H9 (cell line): ENCODE data around the gene NFATC1. TPM values are rescaled to one million over a fixed set of nuclear protein-coding genes. Genes with fewer than 3 reads are reported as not detected.

Experiments used
- DNase-seq: peaks from one replicate; pipeline ENCODE4 v3.0.0-alpha.2; 2017
- H2AFZ ChIP-seq: one replicate; pipeline ENCODE4 v1.6.1; 2013; ENCODE audit warnings: mild to moderate bottlenecking, low read length, control low read depth, moderate library complexity
- H2AK5ac ChIP-seq: 2 replicates; pipeline ENCODE4 v1.6.1; 2013; ENCODE audit warnings: low read length, control low read depth, mixed read lengths; ENCODE audit not compliant: insufficient read length
- H2BK120ac ChIP-seq: one replicate; pipeline ENCODE4 v1.6.1; 2013; ENCODE audit warnings: low read depth, mild to moderate bottlenecking, low read length, control low read depth, inconsistent platforms; ENCODE audit not compliant: poor library complexity, severe bottlenecking
- H2BK12ac ChIP-seq: 2 replicates; pipeline ENCODE4 v1.6.1; 2013; ENCODE audit warnings: low read length, control low read depth, mixed read lengths, low read depth; ENCODE audit not compliant: insufficient read length
- H2BK15ac ChIP-seq: 2 replicates; pipeline ENCODE4 v1.6.1; 2013; ENCODE audit warnings: low read depth, low read length, control low read depth
- H2BK20ac ChIP-seq: one replicate; pipeline ENCODE4 v1.6.1; 2013; ENCODE audit warnings: low read depth, mild to moderate bottlenecking, low read length, control low read depth, inconsistent platforms; ENCODE audit not compliant: poor library complexity, severe bottlenecking
- H2BK5ac ChIP-seq: 2 replicates; pipeline ENCODE4 v1.6.1; 2013; ENCODE audit warnings: low read length, control low read depth, mixed read lengths; ENCODE audit not compliant: insufficient read length
- H3K14ac ChIP-seq: 2 replicates; pipeline ENCODE4 v1.6.1; 2013; ENCODE audit warnings: low read length, control low read depth; ENCODE audit not compliant: insufficient read depth
- H3K18ac ChIP-seq: 2 replicates; pipeline ENCODE4 v1.6.1; 2013; ENCODE audit warnings: low read depth, mild to moderate bottlenecking, mixed read lengths, low read length, control low read depth; ENCODE audit not compliant: insufficient read length
- H3K23ac ChIP-seq: 2 replicates; pipeline ENCODE4 v1.6.1; 2013; ENCODE audit warnings: low read length, control low read depth, mixed read lengths, low read depth; ENCODE audit not compliant: insufficient read length
- H3K23me2 ChIP-seq: 2 replicates; pipeline ENCODE4 v1.6.1; 2013; ENCODE audit warnings: low read depth, mild to moderate bottlenecking, mixed read lengths, low read length, control low read depth; ENCODE audit not compliant: insufficient read length, poor library complexity, severe bottlenecking
- H3K27ac ChIP-seq: 2 replicates; pipeline ENCODE4 v1.5.1; 2013; ENCODE audit warnings: low read length, control low read depth, mixed read lengths, low read depth; ENCODE audit not compliant: insufficient read length
- H3K27me3 ChIP-seq: 2 replicates; pipeline ENCODE4 v1.6.1; 2013; ENCODE audit warnings: low read length, control low read depth, inconsistent platforms; ENCODE audit not compliant: insufficient read depth
- H3K4ac ChIP-seq: 2 replicates; pipeline ENCODE4 v1.6.1; 2013; ENCODE audit warnings: low read depth, mild to moderate bottlenecking, control low read depth, inconsistent platforms, low read length, moderate library complexity
- H3K4me1 ChIP-seq: 2 replicates; pipeline ENCODE4 v1.6.1; 2013; ENCODE audit warnings: low read length, control low read depth, inconsistent platforms; ENCODE audit not compliant: insufficient read depth
- H3K4me2 ChIP-seq: 2 replicates; pipeline ENCODE4 v1.6.1; 2013; ENCODE audit warnings: low read length, control low read depth, mixed read lengths; ENCODE audit not compliant: insufficient read length, insufficient read depth
- H3K56ac ChIP-seq: 2 replicates; pipeline ENCODE4 v1.6.1; 2013; ENCODE audit warnings: low read depth, mild to moderate bottlenecking, mixed read lengths, low read length, control low read depth; ENCODE audit not compliant: insufficient read length
- H3K79me1 ChIP-seq: 2 replicates; pipeline ENCODE4 v1.6.1; 2013; ENCODE audit warnings: low read depth, mild to moderate bottlenecking, moderate library complexity, low read length, control low read depth, inconsistent platforms; ENCODE audit not compliant: insufficient read depth, poor library complexity, severe bottlenecking
- H3K79me2 ChIP-seq: 2 replicates; pipeline ENCODE4 v1.6.1; 2013; ENCODE audit warnings: low read length, control low read depth, inconsistent platforms; ENCODE audit not compliant: insufficient read depth
- H3K9ac ChIP-seq: 2 replicates; pipeline ENCODE4 v1.6.1; 2013; ENCODE audit warnings: low read length, control low read depth, mixed read lengths; ENCODE audit not compliant: insufficient read length; ENCODE audit errors: extremely low read depth
- H3K9me3 ChIP-seq: one replicate; pipeline ENCODE4 v1.6.1; 2013; ENCODE audit warnings: low read depth, low read length, inconsistent platforms; ENCODE audit not compliant: control insufficient read depth
- H3T11ph ChIP-seq: one replicate; pipeline ENCODE4 v1.6.1; 2013; ENCODE audit warnings: mild to moderate bottlenecking, low read length, control low read depth, inconsistent platforms
- H4K20me1 ChIP-seq: one replicate; pipeline ENCODE4 v1.6.1; 2013; ENCODE audit not compliant: control insufficient read depth, insufficient read length, insufficient read depth
- H4K5ac ChIP-seq: 2 replicates; pipeline ENCODE4 v1.6.1; 2013; ENCODE audit warnings: low read depth, mild to moderate bottlenecking, mixed read lengths, low read length, control low read depth; ENCODE audit not compliant: insufficient read length
- H4K8ac ChIP-seq: replicated peaks from 2 replicates; pipeline ENCODE4 v1.6.1; 2013; ENCODE audit warnings: low read length, control low read depth, mixed read lengths, low read depth; ENCODE audit not compliant: insufficient read length
- H4K91ac ChIP-seq: 2 replicates; pipeline ENCODE4 v1.6.1; 2013; ENCODE audit warnings: low read depth, mild to moderate bottlenecking, moderate library complexity, mixed read lengths, low read length, control low read depth; ENCODE audit not compliant: insufficient read length
- H3K27ac Mint-ChIP-seq, 3 experiments: 2 replicates in 2 of 3; 3 replicates in 1 of 3; pipeline ENCODE4 v1.8.0; 2020 to 2021; ENCODE audit warnings: mixed read lengths in 3 of 3, mild to moderate bottlenecking in 1 of 3, moderate library complexity in 1 of 3
- H3K27me3 Mint-ChIP-seq: 2 replicates; pipeline ENCODE4 v1.8.0; 2021; ENCODE audit warnings: low read depth, mild to moderate bottlenecking, moderate library complexity, mixed read lengths
- H3K36me3 Mint-ChIP-seq, 3 experiments: 2 replicates in 2 of 3; 3 replicates in 1 of 3; pipeline ENCODE4 v1.8.0; 2020 to 2021; ENCODE audit warnings: low read depth in 3 of 3, mixed read lengths in 3 of 3; ENCODE audit not compliant: insufficient read depth in 1 of 3
- H3K4me1 Mint-ChIP-seq, 2 experiments: 2 replicates each; pipeline ENCODE4 v1.8.0; 2020; ENCODE audit warnings: mixed read lengths in 2 of 2
- H3K4me3 Mint-ChIP-seq, 2 experiments: 2 replicates in 1 of 2; 3 replicates in 1 of 2; pipeline ENCODE4 v1.8.0; 2020 to 2021; ENCODE audit warnings: mild to moderate bottlenecking in 2 of 2, mixed read lengths in 2 of 2, moderate library complexity in 1 of 2
- H3K9me3 Mint-ChIP-seq, 2 experiments: 2 replicates in 1 of 2; 3 replicates in 1 of 2; pipeline ENCODE4 v1.8.0; 2020; ENCODE audit warnings: mild to moderate bottlenecking in 2 of 2, mixed read lengths in 2 of 2, moderate library complexity in 1 of 2
- WGBS: extraction: QIAGEN DNeasy Blood & Tissue Kit; methylation state at CpG from one replicate; pipeline ENCODE4 v1.1.7; 2013; ENCODE audit warnings: missing lambda C conversion rate, low lambda C conversion rate, mixed read lengths; ENCODE audit not compliant: insufficient read length; ENCODE audit errors: extremely low coverage; 5-methylcytosine and 5-hydroxymethylcytosine counted together
- total RNA-seq: library from RNA; stranded (reverse); gene quantifications from 2 replicates; pipeline ENCODE4 v1.2.1, GENCODE V29; 2021
- TF ChIP-seq, protein P1 (sequence below): fragments of 200-600 bp; sonication (generic); conservative IDR thresholded peaks from 3 replicates; pipeline ENCODE4 v1.8.0; 2021; ENCODE audit warnings: antibody characterized with exemption, mild to moderate bottlenecking

The NFATC1 gene
- total RNA-seq, 1 experiment from 2014 or later: 5.5 TPM

DNA sequence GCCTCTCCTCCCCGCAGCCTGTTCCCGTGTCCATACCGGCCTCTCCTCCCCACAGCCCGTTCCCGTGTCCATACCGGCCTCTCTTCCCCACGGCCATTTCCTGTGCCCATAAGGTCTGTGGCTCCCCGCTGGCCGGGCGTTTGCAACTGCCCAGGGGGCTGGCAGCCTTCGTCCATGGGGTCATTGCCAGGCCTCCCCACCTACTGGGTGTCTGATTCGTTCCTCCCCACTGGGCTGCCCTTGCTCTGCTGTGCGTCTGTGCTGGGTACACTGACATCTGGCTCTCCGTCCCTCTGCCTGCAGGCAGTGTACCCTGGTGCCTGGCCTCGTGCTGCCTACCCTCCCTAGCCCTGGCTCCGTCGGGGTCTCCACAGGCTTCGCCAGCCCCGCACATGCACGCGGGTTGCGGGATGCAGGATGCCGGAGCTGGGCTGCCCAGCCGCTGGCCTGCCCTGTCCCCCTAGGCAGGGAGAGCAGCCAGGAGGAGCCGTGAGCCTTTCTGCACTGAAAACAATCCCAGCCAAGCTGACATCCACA, 67.8 kb downstream of the NFATC1 start:
- Histone ChIP-seq H4K91ac (no peak overlapping the region), H2BK5ac (no peak overlapping the region), H3K56ac (no peak overlapping the region), H4K5ac (no peak overlapping the region), H2BK20ac (no peak overlapping the region), H2BK15ac (no peak overlapping the region), H2AFZ (no peak overlapping the region), H3K9ac (no peak overlapping the region), H3K4ac (no peak overlapping the region), H3K23me2 (no peaks in the 10 kb centered on the region), H3K4me1 (no peaks in the 10 kb centered on the region), H2BK12ac (no peak overlapping the region), H4K20me1 (no peaks in the 10 kb centered on the region), H2BK120ac (no peak overlapping the region), H3K23ac (no peak overlapping the region), H3K79me1 (no peaks in the 10 kb centered on the region), H3K14ac (no peak overlapping the region), H2AK5ac (no peak overlapping the region), H3K79me2 (no peaks in the 10 kb centered on the region), H3K4me2 (no peak overlapping the region), H3K27ac (no peak overlapping the region), H4K8ac (no peak overlapping the region), H3T11ph (no peak overlapping the region), H3K27me3 (no peaks in the 10 kb centered on the region), H3K9me3 (no peaks in the 10 kb centered on the region), H3K18ac (no peak overlapping the region)
- H3K4me3 Mint-ChIP-seq: no peak overlapping the region
- TF ChIP-seq, protein P1, sequence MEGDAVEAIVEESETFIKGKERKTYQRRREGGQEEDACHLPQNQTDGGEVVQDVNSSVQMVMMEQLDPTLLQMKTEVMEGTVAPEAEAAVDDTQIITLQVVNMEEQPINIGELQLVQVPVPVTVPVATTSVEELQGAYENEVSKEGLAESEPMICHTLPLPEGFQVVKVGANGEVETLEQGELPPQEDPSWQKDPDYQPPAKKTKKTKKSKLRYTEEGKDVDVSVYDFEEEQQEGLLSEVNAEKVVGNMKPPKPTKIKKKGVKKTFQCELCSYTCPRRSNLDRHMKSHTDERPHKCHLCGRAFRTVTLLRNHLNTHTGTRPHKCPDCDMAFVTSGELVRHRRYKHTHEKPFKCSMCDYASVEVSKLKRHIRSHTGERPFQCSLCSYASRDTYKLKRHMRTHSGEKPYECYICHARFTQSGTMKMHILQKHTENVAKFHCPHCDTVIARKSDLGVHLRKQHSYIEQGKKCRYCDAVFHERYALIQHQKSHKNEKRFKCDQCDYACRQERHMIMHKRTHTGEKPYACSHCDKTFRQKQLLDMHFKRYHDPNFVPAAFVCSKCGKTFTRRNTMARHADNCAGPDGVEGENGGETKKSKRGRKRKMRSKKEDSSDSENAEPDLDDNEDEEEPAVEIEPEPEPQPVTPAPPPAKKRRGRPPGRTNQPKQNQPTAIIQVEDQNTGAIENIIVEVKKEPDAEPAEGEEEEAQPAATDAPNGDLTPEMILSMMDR: no peak
- H3K4me1 Mint-ChIP-seq: peaks cover 18 to 29% of the 10 kb centered on the region in 2 experiments
- no peaks in the 10 kb centered on the region for H3K27me3 Mint-ChIP-seq
- no CpG with 5 or more reads among the region's 25 CpGs for WGBS
- H3K36me3 Mint-ChIP-seq: peaks cover 3 to 9% (median 4%) of the 10 kb centered on the region in 3 experiments; a peak in 2 of 7 replicates
- no peaks in the 10 kb centered on the region for H3K9me3 Mint-ChIP-seq
- H3K27ac Mint-ChIP-seq: no peak overlapping the region
- DNase-seq: no peak
